ENCODE measurements around the gene DNMT1. TPM values are rescaled to one million over a fixed set of nuclear protein-coding genes. Genes with fewer than 3 reads are reported as not detected.
A peak's percentile ranks its signal among the peaks of the same experiment; 100 is the strongest.

Gene DNMT1
- total RNA-seq, 1 donor from 2014 or later = 39.4 TPM

GRCh38 chr19:10095948-10096614, 98.7 kb downstream of the DNMT1 start:
- DNase-seq (ENCODE audit: low read depth, low spot score) = peak; percentile 58

- DNase-seq (ENCODE audit: low read depth, low spot score) = no peak
These were observed 99.2 kb downstream of the DNMT1 start for GRCh38 chr19:10095622-10095947.

GRCh38 chr19:10093295-10094186, 101.2 kb downstream of the DNMT1 start:
- no peak for DNase-seq (ENCODE audit: low read depth, low spot score)

GRCh38 chr19:10092648-10093294, 102.0 kb downstream of the DNMT1 start:
- DNase-seq (ENCODE audit: low read depth, low spot score) = no peak

GRCh38 chr19:10091895-10092641, 102.7 kb downstream of the DNMT1 start:
- no peak for DNase-seq (ENCODE audit: low read depth, low spot score)

- no peak for DNase-seq (ENCODE audit: low read depth, low spot score)
These were observed 103.4 kb downstream of the DNMT1 start for GRCh38 chr19:10091370-10091687.

GRCh38 chr19:10089801-10090375, 104.9 kb downstream of the DNMT1 start:
- no peak for DNase-seq (ENCODE audit: low read depth, low spot score)

- DNase-seq (ENCODE audit: low read depth, low spot score) = no peak
These were observed 105.7 kb downstream of the DNMT1 start for GRCh38 chr19:10088949-10089554.

- no peak for DNase-seq (ENCODE audit: low read depth, low spot score)
These were observed 107.3 kb downstream of the DNMT1 start for GRCh38 chr19:10087296-10088061.

GRCh38 chr19:10086591-10087192, 108.1 kb downstream of the DNMT1 start:
- no peak for DNase-seq (ENCODE audit: low read depth, low spot score)

- no peak for DNase-seq (ENCODE audit: low read depth, low spot score)
These were observed 108.8 kb downstream of the DNMT1 start, which contains the start of gene SHFL for GRCh38 chr19:10085641-10086590. TSS of gene SHFL (plus strand) at chr19:10086317. CDS start at chr19:10086428, 111 bp downstream.

- DNase-seq (ENCODE audit: low read depth, low spot score) = no peak
These were observed 110.0 kb downstream of the DNMT1 start for GRCh38 chr19:10084803-10085202.

- no peak for DNase-seq (ENCODE audit: low read depth, low spot score)
These were observed 110.8 kb downstream of the DNMT1 start for GRCh38 chr19:10083911-10084310.

Other genes starting within 250 kb of the DNMT1 start
- gene COL5A3, start 184.4 kb downstream of the DNMT1 start, total RNA-seq = not detected in 2 replicates
- not detected in 2 replicates for gene RDH8, start 181.5 kb downstream of the DNMT1 start, total RNA-seq
- 22.9 and 23.8 TPM in 2 replicates for gene SHFL, start 108.6 kb downstream of the DNMT1 start, total RNA-seq
- 0.20 and 0.28 TPM in 2 replicates for gene ANGPTL6, start 92.3 kb downstream of the DNMT1 start, total RNA-seq
- gene PPAN, start 88.6 kb downstream of the DNMT1 start, total RNA-seq = 41.2 and 51.6 TPM in 2 replicates
- 2.2 and 4.0 TPM in 2 replicates for gene P2RY11, start 83.3 kb downstream of the DNMT1 start, total RNA-seq
- gene EIF3G, start 75.1 kb downstream of the DNMT1 start, total RNA-seq = 335 and 417 TPM in 2 replicates
- 0.25 and 0.46 TPM in 2 replicates for gene S1PR2, start 36.4 kb upstream of the DNMT1 start, total RNA-seq
- gene MRPL4, start 57.3 kb upstream of the DNMT1 start, total RNA-seq = 32.6 and 35.9 TPM in 2 replicates
- 20.1 and 42.0 TPM in 2 replicates for gene ICAM1, start 76.2 kb upstream of the DNMT1 start, total RNA-seq
- gene ICAM4, start 92.0 kb upstream of the DNMT1 start, total RNA-seq = 0.40 and 0.95 TPM in 2 replicates
- gene ICAM5, start 95.0 kb upstream of the DNMT1 start, total RNA-seq = 0.13 and 0.25 TPM in 2 replicates
- 0.26 and 0.56 TPM in 2 replicates for gene ZGLP1, start 114.9 kb upstream of the DNMT1 start, total RNA-seq
- gene FDX2, start 121.1 kb upstream of the DNMT1 start, total RNA-seq = 21.8 and 25.8 TPM in 2 replicates
- 10.3 and 13.8 TPM in 2 replicates for gene RAVER1, start 138.6 kb upstream of the DNMT1 start, total RNA-seq
- 11.1 TPM in 2 replicates for gene ICAM3, start 144.7 kb upstream of the DNMT1 start, total RNA-seq
- 96.9 and 143 TPM in 2 replicates for gene TYK2, start 185.6 kb upstream of the DNMT1 start, total RNA-seq
- gene CDC37, start 208.6 kb upstream of the DNMT1 start, total RNA-seq = 335 and 371 TPM in 2 replicates
- gene PDE4A, start 225.6 kb upstream of the DNMT1 start, total RNA-seq = 2.6 and 2.7 TPM in 2 replicates